ENCODE results near the gene LIMS2.

LIMS2 gene

GRCh38 chr2:127675331-127676261, at the start of gene LIMS2:
Gene LIMS2, minus strand, starts transcription at chr2:127675530. Its CDS starts 506 bp downstream, at chr2:127675024.
- DNase-seq: peak in 2 of 58 donors; percentile 20 to 29

GRCh38 chr2:127722807-127723206, 47.5 kb upstream of the LIMS2 start:
- DNase-seq: no peak

GRCh38 chr2:127721978-127722355, 46.6 kb upstream of the LIMS2 start:
- no peak for DNase-seq

- no peak for DNase-seq
Measured at GRCh38 chr2:127721311-127721977, 46.1 kb upstream of the LIMS2 start.

- DNase-seq: no peak
Measured at GRCh38 chr2:127719301-127720218, 44.2 kb upstream of the LIMS2 start.

GRCh38 chr2:127718271-127718670, 42.9 kb upstream of the LIMS2 start:
- DNase-seq: no peak

GRCh38 chr2:127715778-127716449, 40.6 kb upstream of the LIMS2 start:
- DNase-seq: no peak

GRCh38 chr2:127713562-127713961, 38.2 kb upstream of the LIMS2 start:
- no peak for DNase-seq

- DNase-seq: no peak
Measured at GRCh38 chr2:127712999-127713398, 37.7 kb upstream of the LIMS2 start.

- no peak for DNase-seq
Measured at GRCh38 chr2:127709336-127709735, 34.0 kb upstream of the LIMS2 start.

GRCh38 chr2:127707890-127708648, 32.7 kb upstream of the LIMS2 start:
- DNase-seq: peak in 23 of 58 donors; percentile 3 to 48 (median 23)

- no peak for DNase-seq
Measured at GRCh38 chr2:127706215-127706990, 31.1 kb upstream of the LIMS2 start.

GRCh38 chr2:127705391-127706065, 30.2 kb upstream of the LIMS2 start:
- no peak for DNase-seq

GRCh38 chr2:127704641-127705390, 29.5 kb upstream of the LIMS2 start:
- no peak for DNase-seq

GRCh38 chr2:127703282-127703681, 28.0 kb upstream of the LIMS2 start:
- no peak for DNase-seq

GRCh38 chr2:127702395-127703009, 27.2 kb upstream of the LIMS2 start:
- no peak for DNase-seq

GRCh38 chr2:127701651-127702394, 26.5 kb upstream of the LIMS2 start:
- DNase-seq: peak in 48 of 58 donors; percentile 40 to 89 (median 72)

Measured in anterior cingulate cortex (tissue), 58 donors.